H1 (cell line): Measurements from ENCODE around the gene PYGL. TPM values are rescaled to one million over a fixed set of nuclear protein-coding genes. Genes with fewer than 3 reads are reported as not detected.

Experiments
- CTCF ChIA-PET: fragments of 300-600 bp; sonication (Branson Sonifier 250); formaldehyde crosslinking; loops from one replicate; lab custom pipeline; 2021; ENCODE audit not compliant: partially characterized antibody; lab: Charles Lee
- POLR2A ChIA-PET: fragments of 300-600 bp; sonication (Branson Sonifier 250); formaldehyde crosslinking; loops from one replicate; lab custom pipeline; 2021; ENCODE audit warnings: inconsistent platforms; ENCODE audit not compliant: partially characterized antibody; lab: Charles Lee
- DNase-seq, 2 experiments: peaks; one replicate each; pipeline versions ENCODE4 v3.0.0 to v3.0.0-alpha.2; 2010 to 2022; ENCODE audit warnings: low spot score in 2 of 2, low read depth in 1 of 2, mixed read lengths in 1 of 2
- FAIRE-seq: peaks from 2 replicates; lab custom pipeline; 2011; peaks lifted over from hg19 to GRCh38; lab: Jason Lieb, UNC
- H2AFZ ChIP-seq: 2 replicates; pipeline ENCODE4 v1.8.1; 2012; ENCODE audit warnings: low read length, inconsistent platforms
- H2AK5ac ChIP-seq: 2 replicates; pipeline ENCODE4 v1.6.1; 2013; ENCODE audit warnings: low read depth, low read length
- H2BK120ac ChIP-seq: replicated peaks from 2 replicates; pipeline ENCODE3; 2013; ENCODE audit warnings: low read depth, low read length, inconsistent platforms
- H2BK12ac ChIP-seq: 2 replicates; pipeline ENCODE4 v1.6.1; 2013; ENCODE audit warnings: low read depth, low read length
- H2BK15ac ChIP-seq: 2 replicates; pipeline ENCODE4 v1.6.1; 2013; ENCODE audit warnings: low read length
- H2BK20ac ChIP-seq: 2 replicates; pipeline ENCODE4 v1.6.1; 2013; ENCODE audit warnings: low read length
- H2BK5ac ChIP-seq: 2 replicates; pipeline ENCODE4 v1.6.1; 2013; ENCODE audit warnings: low read depth, low read length
- H3K14ac ChIP-seq: 2 replicates; pipeline ENCODE4 v1.6.1; 2013; ENCODE audit warnings: inconsistent platforms; ENCODE audit not compliant: insufficient read length
- H3K18ac ChIP-seq: 2 replicates; pipeline ENCODE4 v1.6.1; 2013; ENCODE audit warnings: low read length; ENCODE audit errors: extremely low read depth
- H3K23ac ChIP-seq: 2 replicates; pipeline ENCODE4 v1.6.1; 2013; ENCODE audit warnings: inconsistent platforms; ENCODE audit not compliant: insufficient read length
- H3K23me2 ChIP-seq: 2 replicates; pipeline ENCODE4 v1.6.1; 2013; ENCODE audit warnings: low read depth, low read length
- H3K27ac ChIP-seq: 2 replicates; pipeline ENCODE4 v1.6.1; 2011; ENCODE audit warnings: low read depth, low read length, inconsistent platforms
- H3K27me3 ChIP-seq, 4 experiments: replicated peaks in 1 of 4; 1 replicate in 1 of 4; 2 replicates in 3 of 4; pipeline versions ENCODE4 v1.6.1 to v1.8.1; 2011 to 2013; ENCODE audit warnings: low read length in 3 of 4, mild to moderate bottlenecking in 3 of 4, inconsistent platforms in 2 of 4, mixed read lengths in 2 of 4, moderate library complexity in 1 of 4; ENCODE audit not compliant: control insufficient read depth in 3 of 4, insufficient read depth in 3 of 4; ENCODE audit errors: extremely low read depth in 1 of 4
- H3K36me3 ChIP-seq, 4 experiments: 2 replicates each; pipeline versions ENCODE4 v1.6.1 to v1.8.1; 2011 to 2013; ENCODE audit warnings: mild to moderate bottlenecking in 4 of 4, low read length in 3 of 4, moderate library complexity in 2 of 4, control low read depth in 1 of 4, inconsistent platforms in 1 of 4; ENCODE audit not compliant: insufficient read depth in 4 of 4, control insufficient read depth in 2 of 4
- H3K4ac ChIP-seq: replicated peaks from 2 replicates; pipeline ENCODE3; 2013; ENCODE audit warnings: low read length, low read depth, mixed read lengths, inconsistent platforms; ENCODE audit not compliant: insufficient read length
- H3K4me1 ChIP-seq, 4 experiments: replicated peaks in 1 of 4; 1 replicate in 1 of 4; 2 replicates in 3 of 4; pipeline versions ENCODE4 v1.6.1 to v1.8.1; 2011 to 2013; ENCODE audit warnings: low read length in 3 of 4, inconsistent platforms in 2 of 4, mixed read lengths in 1 of 4; ENCODE audit not compliant: insufficient read depth in 4 of 4, control insufficient read depth in 3 of 4
- H3K4me2 ChIP-seq, 2 experiments: 2 replicates each; pipeline versions ENCODE4 v1.6.1 to v1.8.1; 2011 to 2013; ENCODE audit warnings: low read depth in 2 of 2, low read length in 2 of 2, control low read depth in 1 of 2, inconsistent platforms in 1 of 2, mild to moderate bottlenecking in 1 of 2; ENCODE audit not compliant: insufficient read depth in 1 of 2
- H3K4me3 ChIP-seq, 4 experiments: fragments of 200-600, 300-600 bp in 1 of 4; sonication (generic), shearing (Covaris generic), sonication (Bioruptor Twin) in 1 of 4; 2 replicates each; pipeline versions ENCODE4 v1.5.1 to v1.8.1; 2011 to 2016; ENCODE audit warnings: low read length in 4 of 4, low read depth in 3 of 4, control low read depth in 2 of 4, inconsistent platforms in 2 of 4, mild to moderate bottlenecking in 2 of 4, mixed read lengths in 1 of 4, moderate library complexity in 1 of 4; ENCODE audit not compliant: insufficient read depth in 2 of 4; ENCODE audit errors: extremely low read depth in 1 of 4
- H3K56ac ChIP-seq: replicated peaks from 2 replicates; pipeline ENCODE3; 2013; ENCODE audit warnings: low read depth, mild to moderate bottlenecking, mixed read lengths, low read length, inconsistent platforms; ENCODE audit not compliant: insufficient read length
- H3K79me1 ChIP-seq: 2 replicates; pipeline ENCODE4 v1.6.1; 2013; ENCODE audit warnings: low read depth, low read length, control low read depth
- H3K79me2 ChIP-seq, 2 experiments: 2 replicates each; pipeline versions ENCODE4 v1.6.1 to v1.8.1; 2012 to 2013; ENCODE audit warnings: low read length in 2 of 2, mild to moderate bottlenecking in 2 of 2, inconsistent platforms in 1 of 2; ENCODE audit not compliant: insufficient read depth in 2 of 2, control insufficient read depth in 1 of 2
- H3K9ac ChIP-seq, 4 experiments: replicated peaks in 1 of 4; 1 replicate in 1 of 4; 2 replicates in 3 of 4; pipeline versions ENCODE4 v1.6.1 to v1.8.1; 2011 to 2013; ENCODE audit warnings: low read depth in 3 of 4, low read length in 3 of 4, control low read depth in 2 of 4, mild to moderate bottlenecking in 2 of 4, moderate library complexity in 2 of 4, inconsistent platforms in 1 of 4; ENCODE audit errors: extremely low read depth in 1 of 4
- H3K9me3 ChIP-seq, 2 experiments: 2 replicates each; pipeline versions ENCODE4 v1.6.1 to v1.8.1; 2012 to 2013; ENCODE audit warnings: mild to moderate bottlenecking in 2 of 2, moderate library complexity in 2 of 2, control low read depth in 1 of 2, inconsistent platforms in 1 of 2, low read depth in 1 of 2, low read length in 1 of 2, mixed read lengths in 1 of 2; ENCODE audit not compliant: insufficient read depth in 2 of 2
- H4K20me1 ChIP-seq, 2 experiments: replicated peaks in 1 of 2; 2 replicates each; pipeline versions ENCODE3 to v1.8.1; 2011 to 2013; ENCODE audit warnings: inconsistent platforms in 2 of 2, low read length in 2 of 2, mild to moderate bottlenecking in 1 of 2; ENCODE audit not compliant: insufficient read depth in 2 of 2, control insufficient read depth in 1 of 2
- H4K5ac ChIP-seq: 2 replicates; pipeline ENCODE4 v1.6.1; 2013; ENCODE audit warnings: low read length, low read depth, mixed read lengths, inconsistent platforms; ENCODE audit not compliant: insufficient read length
- H4K8ac ChIP-seq: 2 replicates; pipeline ENCODE4 v1.8.0; 2013; ENCODE audit warnings: mild to moderate bottlenecking, moderate library complexity, low read length, inconsistent platforms; ENCODE audit not compliant: insufficient read depth; ENCODE audit errors: extremely low read depth
- H4K91ac ChIP-seq: replicated peaks from 2 replicates; pipeline ENCODE3; 2013; ENCODE audit warnings: low read length, mixed read lengths, inconsistent platforms; ENCODE audit not compliant: insufficient read length
- BCL11A ChIP-seq, 2 experiments: IDR thresholded peaks; one replicate each; pipeline ENCODE4 v1.6.1; 2011; ENCODE audit warnings: low read depth in 2 of 2, low read length in 2 of 2, mild to moderate bottlenecking in 2 of 2
- KDM5A ChIP-seq: fragments of 200-600 bp; IDR thresholded peaks from 2 replicates; pipeline ENCODE4 v1.7.1; 2012; ENCODE audit warnings: mild to moderate bottlenecking, low read length, inconsistent platforms, mixed read lengths
- WGBS, 2 experiments: shearing (Covaris generic) in 1 of 2; methylation state at CpG; one replicate each; pipeline versions ENCODE4 v1.1.6 to v1.1.7; 2013 to 2015; ENCODE audit warnings: low lambda C conversion rate in 2 of 2, mixed read lengths in 2 of 2, inconsistent platforms in 1 of 2, low coverage in 1 of 2, missing lambda C conversion rate in 1 of 2; ENCODE audit not compliant: insufficient replicate concordance in 2 of 2, insufficient coverage in 1 of 2, insufficient read length in 1 of 2; ENCODE audit errors: extremely low coverage in 1 of 2, missing lambda C conversion rate in 1 of 2; 5-methylcytosine and 5-hydroxymethylcytosine counted together
- polyA plus RNA-seq, 7 experiments: library from polyadenylated mRNA; depleted of rRNA in 3 of 7; stranded (reverse) in 5 of 7; unstranded in 2 of 7; fragments of >200 nt in 5 of 7; fragments of 200-250 nt in 2 of 7; gene quantifications; 1 replicate in 5 of 7; 2 replicates in 1 of 7; 4 replicates in 1 of 7; pipeline versions ENCODE4 v1.2.1 to v1.2.3, GENCODE V29; 2011 to 2013; ENCODE audit warnings: missing spikeins in 2 of 7, mixed read lengths in 2 of 7
- total RNA-seq: library from RNA; stranded (reverse); fragmentation: NEBNext Ultra II Directional; extraction: Animal tissue kit (Norgen Biotek cat#: 25700); gene quantifications from 2 replicates; pipeline ENCODE4 v1.2.1, GENCODE V29; 2021

The PYGL gene
- total and polyA plus RNA-seq, 2 of the 8 experiments (the other 6 are each of a cell fraction or from before 2014, with no cell fraction given) = 26.1 to 50.5 TPM

- no peak overlapping the region for H3K4ac ChIP-seq
- TF ChIP-seq KDM5A (no peak), BCL11A (IDR thresholded peaks at IDR 0.05; ENCODE audit: low read depth in 2 of 2, low read length in 2 of 2) (no peak)
- H2AK5ac ChIP-seq = no peak overlapping the region
- no peak overlapping the region for H4K91ac ChIP-seq
- H3K56ac ChIP-seq = no peak overlapping the region
- H3K36me3 ChIP-seq = peaks cover 0 to 16% (median 8%) of the 10 kb centered on the region in 4 experiments; a peak in 4 of 8 replicates
- H3K4me3 ChIP-seq = no peak overlapping the region
- H3K9ac ChIP-seq = no peak overlapping the region
- no peak overlapping the region for H3K27ac ChIP-seq
- peaks cover 0 to 10% (median 1%) of the 10 kb centered on the region in 4 experiments; a peak in 4 of 7 replicates for H3K4me1 ChIP-seq
- no peak overlapping the region for H3K14ac ChIP-seq
- H2BK20ac ChIP-seq = no peak overlapping the region
- DNase-seq (no peak), FAIRE-seq (no peak)
- H4K5ac ChIP-seq = no peak overlapping the region
- H2BK15ac ChIP-seq = no peak overlapping the region
- WGBS, 2 experiments = 83% methylated on average over 5 of the region's 5 CpGs; no CpG with 5 or more reads in 1 of the 2 experiments
- no peak overlapping the region for H2BK12ac ChIP-seq
- no peaks in the 10 kb centered on the region for H3K79me2 ChIP-seq
- no peaks in the 10 kb centered on the region for H4K20me1 ChIP-seq
- POLR2A ChIA-PET = no interaction called here
- H3K23me2 ChIP-seq = no peaks in the 10 kb centered on the region
- no peak overlapping the region for H3K4me2 ChIP-seq
- H3K18ac ChIP-seq = no peak overlapping the region
- no peak overlapping the region for H3K23ac ChIP-seq
- no peaks in the 10 kb centered on the region for H3K27me3 ChIP-seq
- no peaks in the 10 kb centered on the region; the same call in 1 of the 2 replicates for H3K79me1 ChIP-seq
- H2BK5ac ChIP-seq = no peak overlapping the region
- peaks cover 0 to 3% of the 10 kb centered on the region in 2 experiments; a peak in 1 of 4 replicates for H3K9me3 ChIP-seq
- H2BK120ac ChIP-seq = no peak overlapping the region
- no peak overlapping the region for H2AFZ ChIP-seq
- H4K8ac ChIP-seq = no peak overlapping the region
- CTCF ChIA-PET = interaction anchor here (1.0 to 1.3 kb wide), 2 partner anchors 47 to 187 kb away, joined by 3 to 5 read pairs; no protein-coding TSS in a partner anchor
Measured at GRCh38 chr14:50906326-50907065, 37.8 kb downstream of the PYGL start.
